Peyer's patch (tissue), 4 donors: ENCODE measurements around the gene LRRC75A. TPM values are rescaled to one million over a fixed set of nuclear protein-coding genes. Genes with fewer than 3 reads are reported as not detected.
A peak's percentile ranks its signal among the peaks of the same experiment; 100 is the strongest.

ENCODE experiments used
- DNase-seq, 3 donors: peaks; one replicate each; pipeline ENCODE4 v3.0.0-alpha.2; 2017 to 2019
- H3K27ac ChIP-seq, 4 donors: fragments of 200-600 bp; sonication (generic); one replicate each; pipeline ENCODE4 v1.5.1; 2016 to 2019
- H3K27me3 ChIP-seq, 2 donors: fragments of 200-600 bp; sonication (generic); one replicate each; pipeline ENCODE4 v1.5.1; 2019
- H3K36me3 ChIP-seq, 3 donors: fragments of 200-600 bp; sonication (generic); one replicate each; pipeline ENCODE4 v1.5.1; 2016 to 2019
- H3K4me1 ChIP-seq, 4 donors: fragments of 200-600 bp; sonication (generic); one replicate each; pipeline ENCODE4 v1.5.1; 2016 to 2019
- H3K4me3 ChIP-seq, 4 donors: fragments of 200-600 bp; sonication (generic); 1 replicate in 3 of 4; 2 replicates in 1 of 4; pipeline ENCODE4 v1.5.1; 2016 to 2019; ENCODE audit warnings: mild to moderate bottlenecking in 1 of 4
- H3K9me3 ChIP-seq, 4 donors: fragments of 200-600 bp; sonication (generic); one replicate each; pipeline ENCODE4 v1.5.1; 2016 to 2019; ENCODE audit warnings: mild to moderate bottlenecking in 1 of 4
- POLR2A ChIP-seq, 2 donors: fragments of 450-650 bp; IDR thresholded peaks; one replicate each; pipeline ENCODE4 v1.5.1; 2017; ENCODE audit warnings: antibody characterized with exemption in 2 of 2, mild to moderate bottlenecking in 2 of 2, moderate library complexity in 2 of 2
- total RNA-seq, 4 donors: library from RNA; depleted of rRNA; stranded (reverse); fragments of >200 nt; gene quantifications; one replicate each; pipeline ENCODE4 v1.1.0, GENCODE V29; 2016
- TF ChIP-seq, protein P1 (sequence below), 6 experiments: fragments of 450-650 bp in 4 of 6; fragments of 200-600 bp in 2 of 6; sonication (generic) in 1 of 6; IDR thresholded peaks; one replicate each; pipeline ENCODE4 v1.5.1; 2017 to 2019; ENCODE audit warnings: antibody characterized with exemption in 6 of 6, mild to moderate bottlenecking in 3 of 6, moderate library complexity in 1 of 6

LRRC75A gene
- total RNA-seq, 4 donors from 2014 or later = 48.7 to 213 (median 187) TPM

DNA sequence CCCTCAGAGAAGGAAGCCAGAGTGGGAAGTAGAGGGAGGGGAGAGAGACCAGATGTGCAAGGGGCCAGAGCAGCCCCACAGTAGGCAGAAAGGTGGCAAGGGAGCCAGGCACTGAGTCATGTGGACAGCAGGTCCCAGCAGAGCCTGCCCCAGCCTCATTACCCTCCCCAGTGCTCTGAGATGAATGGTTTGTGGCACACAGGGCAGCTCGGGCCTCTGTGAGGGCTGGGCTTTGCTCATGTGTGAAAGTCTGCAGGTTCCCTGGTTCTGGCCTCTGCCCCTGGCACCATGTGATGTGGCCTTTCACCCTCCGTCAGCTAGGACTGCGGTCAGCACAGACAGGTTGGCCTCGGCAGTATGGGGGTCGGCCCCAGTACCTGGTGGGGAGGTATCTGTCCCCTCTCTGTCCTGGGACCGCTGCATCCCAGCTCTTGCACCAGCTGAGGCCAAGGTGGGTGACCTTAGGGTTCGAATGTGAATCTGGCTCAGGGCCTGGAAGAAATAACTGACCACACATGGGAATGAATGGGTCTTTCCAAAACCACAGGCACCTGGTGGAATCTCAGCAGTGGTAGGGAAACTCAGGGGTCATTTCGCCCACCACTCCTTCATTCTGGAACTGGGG is 8.9 kb downstream of the LRRC75A start:
- Histone ChIP-seq H3K9me3 (no peaks in the 10 kb centered on the region), H3K27ac (peak overlapping the region in 2 of 4 donors; percentile 56 to 77), H3K4me1 (peaks cover 0 to 75% (median 7%) of the 10 kb centered on the region in 4 donors), H3K4me3 (no peak overlapping the region), H3K36me3 (no peaks in the 10 kb centered on the region), H3K27me3 (no peaks in the 10 kb centered on the region)
- DNase-seq = peak in 2 of 3 donors; percentile 67 to 74
- peak; percentile 26 to 41 for TF ChIP-seq POLR2A (IDR thresholded peaks at IDR 0.05)
- TF ChIP-seq, protein P1, sequence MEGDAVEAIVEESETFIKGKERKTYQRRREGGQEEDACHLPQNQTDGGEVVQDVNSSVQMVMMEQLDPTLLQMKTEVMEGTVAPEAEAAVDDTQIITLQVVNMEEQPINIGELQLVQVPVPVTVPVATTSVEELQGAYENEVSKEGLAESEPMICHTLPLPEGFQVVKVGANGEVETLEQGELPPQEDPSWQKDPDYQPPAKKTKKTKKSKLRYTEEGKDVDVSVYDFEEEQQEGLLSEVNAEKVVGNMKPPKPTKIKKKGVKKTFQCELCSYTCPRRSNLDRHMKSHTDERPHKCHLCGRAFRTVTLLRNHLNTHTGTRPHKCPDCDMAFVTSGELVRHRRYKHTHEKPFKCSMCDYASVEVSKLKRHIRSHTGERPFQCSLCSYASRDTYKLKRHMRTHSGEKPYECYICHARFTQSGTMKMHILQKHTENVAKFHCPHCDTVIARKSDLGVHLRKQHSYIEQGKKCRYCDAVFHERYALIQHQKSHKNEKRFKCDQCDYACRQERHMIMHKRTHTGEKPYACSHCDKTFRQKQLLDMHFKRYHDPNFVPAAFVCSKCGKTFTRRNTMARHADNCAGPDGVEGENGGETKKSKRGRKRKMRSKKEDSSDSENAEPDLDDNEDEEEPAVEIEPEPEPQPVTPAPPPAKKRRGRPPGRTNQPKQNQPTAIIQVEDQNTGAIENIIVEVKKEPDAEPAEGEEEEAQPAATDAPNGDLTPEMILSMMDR (IDR thresholded peaks at IDR 0.05) = no peak

DNA sequence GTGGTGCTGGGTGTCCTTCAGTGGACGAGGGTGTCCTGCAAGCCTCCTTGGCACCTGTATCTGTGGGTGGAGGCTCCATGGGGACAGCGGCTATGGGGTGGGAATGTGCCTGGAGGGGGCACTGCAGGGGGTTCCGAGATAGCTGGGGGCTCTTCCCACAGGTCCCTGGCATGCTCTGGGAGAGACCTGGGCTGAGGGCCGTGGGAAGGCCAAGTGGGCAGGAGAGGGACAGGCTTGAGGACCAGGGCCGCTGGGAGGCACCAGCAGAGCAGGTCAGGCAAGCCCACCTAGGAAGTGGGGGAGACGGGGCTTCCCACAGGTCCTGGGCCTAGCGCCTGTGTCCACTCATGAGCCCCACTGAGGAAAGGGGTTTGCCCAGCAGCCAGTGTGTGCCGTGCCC is 9.7 kb downstream of the LRRC75A start:
- Histone ChIP-seq H3K4me3 (no peak overlapping the region), H3K27ac (peak overlapping the region in 2 of 4 donors; percentile 56 to 77), H3K36me3 (no peaks in the 10 kb centered on the region), H3K9me3 (no peaks in the 10 kb centered on the region), H3K27me3 (no peaks in the 10 kb centered on the region), H3K4me1 (peaks cover 0 to 74% (median 5%) of the 10 kb centered on the region in 4 donors)
- no peak for DNase-seq
- TF ChIP-seq, protein P1 (IDR thresholded peaks at IDR 0.05) = no peak
- no peak for TF ChIP-seq POLR2A (IDR thresholded peaks at IDR 0.05)

DNA sequence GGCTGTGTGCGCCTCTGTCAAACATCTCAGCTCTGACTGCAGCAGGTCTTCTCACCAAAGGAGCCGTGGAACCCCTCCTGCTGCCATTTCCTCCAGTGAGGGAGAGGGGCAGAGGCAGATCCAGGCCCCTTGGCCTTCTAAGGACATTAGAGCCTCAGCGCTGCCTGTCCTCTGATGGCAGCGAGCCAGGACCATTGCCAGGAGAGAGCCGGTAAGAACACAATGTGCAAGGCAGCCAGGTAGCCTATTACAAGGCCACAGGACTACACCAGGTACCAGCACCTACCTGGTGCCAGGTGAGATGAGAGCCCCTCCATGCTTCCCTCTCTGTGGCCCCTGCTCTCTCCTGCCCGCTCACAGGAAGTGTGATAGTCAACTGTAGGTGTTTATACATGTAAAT is 11.0 kb downstream of the LRRC75A start:
- Histone ChIP-seq H3K4me3 (no peak overlapping the region), H3K27ac (no peak overlapping the region), H3K4me1 (peaks cover 0 to 69% (median 3%) of the 10 kb centered on the region in 4 donors), H3K9me3 (no peaks in the 10 kb centered on the region), H3K36me3 (no peaks in the 10 kb centered on the region), H3K27me3 (no peaks in the 10 kb centered on the region)
- DNase-seq = no peak
- TF ChIP-seq POLR2A (IDR thresholded peaks at IDR 0.05) = no peak
- TF ChIP-seq, protein P1 (IDR thresholded peaks at IDR 0.05) = no peak

DNA sequence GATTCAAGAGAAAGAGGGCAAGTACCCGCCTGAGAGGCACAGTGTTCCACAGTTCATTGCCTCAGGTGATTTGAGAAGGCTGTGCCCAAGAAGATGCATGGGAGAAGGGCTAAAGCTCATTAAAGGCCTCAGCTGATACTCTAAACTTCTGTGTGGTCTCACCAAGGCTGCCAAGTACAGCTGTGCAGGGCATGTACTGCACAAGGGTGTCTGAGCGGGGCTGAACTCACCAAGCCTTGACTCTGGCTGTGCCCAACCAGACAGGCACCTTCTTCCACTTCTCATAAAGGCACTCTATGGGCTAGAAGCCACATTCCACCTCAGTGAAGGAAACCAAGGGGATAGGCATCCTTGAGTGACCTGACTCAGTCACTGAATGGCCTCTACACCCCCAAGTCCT is 12.7 kb downstream of the LRRC75A start:
- no peaks in the 10 kb centered on the region for H3K9me3 ChIP-seq
- H3K36me3 ChIP-seq = no peaks in the 10 kb centered on the region
- H3K4me1 ChIP-seq = peaks cover 0 to 53% (median 2%) of the 10 kb centered on the region in 4 donors
- peak overlapping the region in 1 of 4 donors; percentile 17 for H3K27ac ChIP-seq
- H3K4me3 ChIP-seq = no peak overlapping the region
- TF ChIP-seq, protein P1 (IDR thresholded peaks at IDR 0.05) = no peak
- no peak for TF ChIP-seq POLR2A (IDR thresholded peaks at IDR 0.05)
- DNase-seq = no peak
- no peaks in the 10 kb centered on the region for H3K27me3 ChIP-seq

DNA sequence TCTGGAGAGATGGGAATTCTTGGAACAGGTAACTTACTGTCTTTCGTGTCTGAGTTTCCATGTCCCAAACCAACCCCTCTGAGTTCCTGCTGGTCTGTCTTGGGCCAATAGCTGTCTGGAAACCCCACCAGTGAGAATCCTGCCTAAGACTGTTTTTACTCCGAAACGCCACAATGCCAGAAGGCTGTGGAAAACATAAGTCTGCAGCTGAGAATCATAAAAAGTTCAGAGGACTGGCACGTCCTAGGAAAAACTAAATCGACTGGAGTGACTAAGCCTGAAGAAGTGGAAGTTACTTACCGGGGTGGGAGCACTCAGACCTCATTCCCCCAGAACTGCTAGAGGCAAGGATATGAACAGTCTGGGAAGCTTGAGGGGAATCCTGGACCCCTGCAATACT is 13.3 kb downstream of the LRRC75A start:
- Histone ChIP-seq H3K27me3 (no peaks in the 10 kb centered on the region), H3K36me3 (no peaks in the 10 kb centered on the region), H3K9me3 (no peaks in the 10 kb centered on the region), H3K4me3 (no peak overlapping the region), H3K4me1 (peaks cover 0 to 49% (median 2%) of the 10 kb centered on the region in 4 donors), H3K27ac (peak overlapping the region in 1 of 4 donors; percentile 22)
- DNase-seq = no peak
- TF ChIP-seq POLR2A (IDR thresholded peaks at IDR 0.05) = no peak
- TF ChIP-seq, protein P1 (IDR thresholded peaks at IDR 0.05) = no peak
